ENCODE data around the gene BANP. TPM values are rescaled to one million over a fixed set of nuclear protein-coding genes. Genes with fewer than 3 reads are reported as not detected.

BANP gene
- total and polyA plus RNA-seq, 4 donors, result 7.4 to 35.6 (median 19.7) TPM

- peak; percentile 87 to 89 for DNase-seq
- Histone ChIP-seq H3K4me1 (ENCODE audit: control insufficient read depth in 1 of 2, insufficient read depth in 2 of 2, low read length in 2 of 2) (no peaks in the 10 kb centered on the region), H3K36me3 (ENCODE audit: control insufficient read depth in 1 of 2, insufficient read depth in 2 of 2, low read length in 1 of 2) (no peaks in the 10 kb centered on the region), H3K4me3 (ENCODE audit: low read length in 2 of 2) (no peak overlapping the region), H3K9me3 (ENCODE audit: control insufficient read depth, low read length) (no peaks in the 10 kb centered on the region), H3K27ac (ENCODE audit: low read depth in 1 of 2, low read length in 2 of 2) (no peak overlapping the region), H3K27me3 (ENCODE audit: control insufficient read depth in 1 of 2, insufficient read depth in 2 of 2, low read length in 1 of 2) (no peaks in the 10 kb centered on the region)
- intact Hi-C loops (cut with DNase I), result no loop called here
- peak; percentile 84 for ATAC-seq (ENCODE audit: low FRiP score)
- WGBS, 2 donors, result 22 to 24% methylated on average over 22 of the region's 22 CpGs
Measured at GRCh38 chr16:87945351-87946042, 5.7 kb upstream of the BANP start.

GRCh38 chr16:87946596-87947347 is 4.5 kb upstream of the BANP start:
- ATAC-seq (ENCODE audit: low FRiP score), result no peak
- no peaks in the 10 kb centered on the region for H3K9me3 ChIP-seq (ENCODE audit: control insufficient read depth, low read length)

GRCh38 chr16:87947356-87948118 is 3.7 kb upstream of the BANP start:
- intact Hi-C loops (cut with DNase I), result no loop called here

More at GRCh38 chr16:87946596-87947347, 4.5 kb upstream of the BANP start:
- intact Hi-C loops (cut with DNase I), result no loop called here
- H3K4me1 ChIP-seq (ENCODE audit: control insufficient read depth in 1 of 2, insufficient read depth in 2 of 2, low read length in 2 of 2), result no peaks in the 10 kb centered on the region
- H3K27ac ChIP-seq (ENCODE audit: low read depth in 1 of 2, low read length in 2 of 2), result no peak overlapping the region
- WGBS, 2 donors, result 74 to 84% methylated on average over 14 of the region's 14 CpGs
- DNase-seq, result peak in 1 of 2 donors; percentile 68
- no peaks in the 10 kb centered on the region for H3K36me3 ChIP-seq (ENCODE audit: control insufficient read depth in 1 of 2, insufficient read depth in 2 of 2, low read length in 1 of 2)
- no peak overlapping the region for H3K4me3 ChIP-seq (ENCODE audit: low read length in 2 of 2)
- no peaks in the 10 kb centered on the region for H3K27me3 ChIP-seq (ENCODE audit: control insufficient read depth in 1 of 2, insufficient read depth in 2 of 2, low read length in 1 of 2)

DNA sequence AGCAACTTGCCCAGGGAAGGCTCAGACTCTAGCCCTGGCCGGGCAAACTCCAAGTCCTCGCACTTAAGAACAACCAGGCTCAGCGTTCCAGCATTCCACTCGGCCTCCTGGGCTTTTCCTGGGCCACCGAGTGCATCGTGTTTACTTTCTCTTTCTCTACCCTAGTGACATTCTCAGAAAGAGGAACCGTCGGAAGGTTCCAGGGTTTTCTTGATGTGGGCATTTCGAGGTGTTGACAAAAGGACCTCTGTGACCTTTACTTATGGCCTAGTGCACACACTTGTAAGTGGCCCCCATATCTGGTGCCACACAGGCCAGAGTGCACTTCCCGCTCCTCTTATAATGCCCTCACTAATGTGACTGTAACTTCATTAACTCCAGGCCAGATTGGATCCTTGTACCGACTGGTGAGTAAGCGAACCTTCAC is 3.1 kb upstream of the BANP start:
- ATAC-seq (ENCODE audit: low FRiP score) (no peak), DNase-seq (peak in 1 of 2 donors; percentile 48)
- intact Hi-C loops (cut with DNase I), result no loop called here
- Histone ChIP-seq H3K9me3 (ENCODE audit: control insufficient read depth, low read length) (no peaks in the 10 kb centered on the region), H3K4me3 (ENCODE audit: low read length in 2 of 2) (no peak overlapping the region), H3K4me1 (ENCODE audit: control insufficient read depth in 1 of 2, insufficient read depth in 2 of 2, low read length in 2 of 2) (no peaks in the 10 kb centered on the region), H3K27me3 (ENCODE audit: control insufficient read depth in 1 of 2, insufficient read depth in 2 of 2, low read length in 1 of 2) (no peaks in the 10 kb centered on the region), H3K36me3 (ENCODE audit: control insufficient read depth in 1 of 2, insufficient read depth in 2 of 2, low read length in 1 of 2) (no peaks in the 10 kb centered on the region), H3K27ac (ENCODE audit: low read depth in 1 of 2, low read length in 2 of 2) (no peak overlapping the region)
- WGBS, 2 donors, result 63 to 68% methylated on average over 12 of the region's 12 CpGs

More at GRCh38 chr16:87947356-87948118, 3.7 kb upstream of the BANP start:
- H3K27me3 ChIP-seq (ENCODE audit: control insufficient read depth in 1 of 2, insufficient read depth in 2 of 2, low read length in 1 of 2), result no peaks in the 10 kb centered on the region
- ATAC-seq (ENCODE audit: low FRiP score) (no peak), DNase-seq (peak in 1 of 2 donors; percentile 48)
- no peak overlapping the region for H3K4me3 ChIP-seq (ENCODE audit: low read length in 2 of 2)
- H3K9me3 ChIP-seq (ENCODE audit: control insufficient read depth, low read length), result no peaks in the 10 kb centered on the region
- H3K36me3 ChIP-seq (ENCODE audit: control insufficient read depth in 1 of 2, insufficient read depth in 2 of 2, low read length in 1 of 2), result no peaks in the 10 kb centered on the region
- no peaks in the 10 kb centered on the region for H3K4me1 ChIP-seq (ENCODE audit: control insufficient read depth in 1 of 2, insufficient read depth in 2 of 2, low read length in 2 of 2)
- 88 to 90% methylated on average over 22 of the region's 22 CpGs for WGBS, 2 donors
- no peak overlapping the region for H3K27ac ChIP-seq (ENCODE audit: low read depth in 1 of 2, low read length in 2 of 2)

- 96% methylated on average over 5 of the region's 5 CpGs for WGBS, 2 donors
- intact Hi-C loops (cut with DNase I), result no loop called here
Measured at GRCh38 chr16:87948735-87949070, 2.5 kb upstream of the BANP start.

DNA sequence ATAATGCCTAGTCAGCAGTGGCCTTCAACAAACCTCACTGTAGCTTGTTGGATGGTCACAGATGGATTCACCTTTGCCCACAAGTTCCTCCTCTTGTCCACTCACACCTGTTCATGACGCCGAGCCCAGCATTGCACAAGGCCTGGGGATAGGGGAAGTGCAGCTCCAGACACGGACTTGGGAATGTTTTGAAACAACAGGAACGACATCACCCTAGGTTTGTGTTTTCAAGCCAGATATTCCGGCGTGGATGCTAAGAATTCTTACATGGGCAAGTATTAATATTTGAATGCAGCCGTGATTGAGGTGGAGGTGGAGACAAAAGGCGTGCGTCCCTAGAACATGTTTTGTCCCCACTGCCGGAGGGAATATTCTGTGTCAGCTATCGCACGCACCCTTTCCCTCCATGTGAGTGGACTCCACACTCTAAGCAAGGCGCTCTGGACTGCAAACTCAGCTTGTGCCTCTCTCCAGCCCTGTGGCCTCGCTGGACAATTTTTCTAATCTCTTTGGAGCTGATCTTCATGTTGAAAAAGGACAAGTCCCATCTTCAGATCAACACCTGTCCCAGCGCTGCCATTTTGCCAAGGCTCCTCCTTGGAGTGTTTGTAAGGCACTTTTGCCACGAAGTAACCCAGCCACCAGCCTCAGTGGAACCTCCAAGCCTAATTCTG is 2.0 kb upstream of the BANP start:
- DNase-seq (peak in 1 of 2 donors; percentile 61), ATAC-seq (ENCODE audit: low FRiP score) (no peak)
- no peak overlapping the region for H3K27ac ChIP-seq (ENCODE audit: low read depth in 1 of 2, low read length in 2 of 2)

More at GRCh38 chr16:87948735-87949070, 2.5 kb upstream of the BANP start:
- H3K4me1 ChIP-seq (ENCODE audit: control insufficient read depth in 1 of 2, insufficient read depth in 2 of 2, low read length in 2 of 2), result no peaks in the 10 kb centered on the region
- H3K9me3 ChIP-seq (ENCODE audit: control insufficient read depth, low read length), result no peaks in the 10 kb centered on the region
- H3K27ac ChIP-seq (ENCODE audit: low read depth in 1 of 2, low read length in 2 of 2), result no peak overlapping the region
- no peak overlapping the region for H3K4me3 ChIP-seq (ENCODE audit: low read length in 2 of 2)
- no peaks in the 10 kb centered on the region for H3K27me3 ChIP-seq (ENCODE audit: control insufficient read depth in 1 of 2, insufficient read depth in 2 of 2, low read length in 1 of 2)
- H3K36me3 ChIP-seq (ENCODE audit: control insufficient read depth in 1 of 2, insufficient read depth in 2 of 2, low read length in 1 of 2), result no peaks in the 10 kb centered on the region
- DNase-seq (peak in 1 of 2 donors; percentile 9), ATAC-seq (ENCODE audit: low FRiP score) (no peak)

GRCh38 chr16:87951552-87952538 is 611 bp downstream of the BANP start:
- H3K27ac ChIP-seq (ENCODE audit: low read depth in 1 of 2, low read length in 2 of 2), result peak overlapping the region; percentile 82 to 95
- intact Hi-C loops (cut with DNase I), result loop anchor here in 1 of 2 donors (5.0 kb wide), 1 partner anchor 110 kb away; no protein-coding TSS in a partner anchor
- H3K36me3 ChIP-seq (ENCODE audit: control insufficient read depth in 1 of 2, insufficient read depth in 2 of 2, low read length in 1 of 2), result no peaks in the 10 kb centered on the region
- ATAC-seq (ENCODE audit: low FRiP score) (no peak), DNase-seq (peak; percentile 62 to 66)
- H3K4me1 ChIP-seq (ENCODE audit: control insufficient read depth in 1 of 2, insufficient read depth in 2 of 2, low read length in 2 of 2), result no peaks in the 10 kb centered on the region
- no peaks in the 10 kb centered on the region for H3K9me3 ChIP-seq (ENCODE audit: control insufficient read depth, low read length)
- peak overlapping the region; percentile 93 to 99 for H3K4me3 ChIP-seq (ENCODE audit: low read length in 2 of 2)
- no peaks in the 10 kb centered on the region for H3K27me3 ChIP-seq (ENCODE audit: control insufficient read depth in 1 of 2, insufficient read depth in 2 of 2, low read length in 1 of 2)
- WGBS, 2 donors, result 1 to 2% methylated on average over 57 to 82 of the region's 82 CpGs

More for the DNA sequence above, 2.0 kb upstream of the BANP start:
- Histone ChIP-seq H3K9me3 (ENCODE audit: control insufficient read depth, low read length) (no peaks in the 10 kb centered on the region), H3K27me3 (ENCODE audit: control insufficient read depth in 1 of 2, insufficient read depth in 2 of 2, low read length in 1 of 2) (no peaks in the 10 kb centered on the region), H3K4me3 (ENCODE audit: low read length in 2 of 2) (no peak overlapping the region), H3K36me3 (ENCODE audit: control insufficient read depth in 1 of 2, insufficient read depth in 2 of 2, low read length in 1 of 2) (no peaks in the 10 kb centered on the region), H3K4me1 (ENCODE audit: control insufficient read depth in 1 of 2, insufficient read depth in 2 of 2, low read length in 2 of 2) (no peaks in the 10 kb centered on the region)
- intact Hi-C loops (cut with DNase I), result no loop called here
- WGBS, 2 donors, result 84 to 85% methylated on average over 16 of the region's 16 CpGs

Data from aorta (tissue), 5 donors.